KMS-11 (cell line): Measurements from ENCODE around the gene USP37.
"Not testable (repeated sequence)": the region's sequence is repeated elsewhere in the genome, so short reads cannot be mapped to it uniquely, and the experiment has no call there.

ENCODE experiments used
- H2AFZ ChIP-seq: fragments of 200-600 bp; sonication (generic); 2 replicates; pipeline ENCODE4 v1.6.1; 2016; ENCODE audit warnings: antibody characterized with exemption, mixed run types, low read depth
- H3K27ac ChIP-seq: fragments of 200-600 bp; sonication (generic); 2 replicates; pipeline ENCODE4 v1.6.1; 2016; ENCODE audit warnings: mild to moderate bottlenecking, mixed run types
- H3K27me3 ChIP-seq: fragments of 200-600 bp; sonication (generic); 2 replicates; pipeline ENCODE4 v1.6.1; 2017; ENCODE audit warnings: mild to moderate bottlenecking, low read depth, mixed run types, moderate library complexity; ENCODE audit not compliant: insufficient read depth
- H3K36me3 ChIP-seq: fragments of 200-600 bp; sonication (generic); 2 replicates; pipeline ENCODE4 v1.6.1; 2017; ENCODE audit warnings: mild to moderate bottlenecking, mixed run types; ENCODE audit not compliant: insufficient read depth
- H3K4me1 ChIP-seq: fragments of 200-600 bp; sonication (generic); 2 replicates; pipeline ENCODE4 v1.6.1; 2016; ENCODE audit warnings: mild to moderate bottlenecking, low read depth, mixed run types; ENCODE audit not compliant: poor library complexity, severe bottlenecking
- H3K4me2 ChIP-seq: fragments of 200-600 bp; sonication (generic); 2 replicates; pipeline ENCODE4 v1.7.0; 2016; ENCODE audit warnings: mild to moderate bottlenecking, mixed run types
- H3K4me3 ChIP-seq: fragments of 200-600 bp; sonication (generic); IDR thresholded peaks from 2 replicates; pipeline ENCODE4 v1.6.1; 2017; ENCODE audit warnings: low read depth, low read length, mixed read lengths; ENCODE audit not compliant: insufficient read depth
- H3K79me2 ChIP-seq: fragments of 200-600 bp; sonication (generic); 2 replicates; pipeline ENCODE4 v1.6.1; 2016; ENCODE audit warnings: low read depth, mixed run types; ENCODE audit not compliant: insufficient read depth
- H3K9ac ChIP-seq: fragments of 200-600 bp; sonication (generic); 2 replicates; pipeline ENCODE4 v1.6.1; 2016; ENCODE audit warnings: mild to moderate bottlenecking, mixed run types
- H4K20me1 ChIP-seq: fragments of 200-600 bp; sonication (generic); 2 replicates; pipeline ENCODE4 v1.6.1; 2016; ENCODE audit warnings: mild to moderate bottlenecking, mixed run types; ENCODE audit not compliant: insufficient read depth
- TF ChIP-seq, protein P1 (sequence below): fragments of 200-600 bp; sonication (generic); conservative IDR thresholded peaks from 2 replicates; pipeline ENCODE4 v1.6.1; 2017; ENCODE audit warnings: low read depth, mild to moderate bottlenecking, antibody characterized with exemption, low read length, moderate library complexity, mixed read lengths

The USP37 gene

DNA sequence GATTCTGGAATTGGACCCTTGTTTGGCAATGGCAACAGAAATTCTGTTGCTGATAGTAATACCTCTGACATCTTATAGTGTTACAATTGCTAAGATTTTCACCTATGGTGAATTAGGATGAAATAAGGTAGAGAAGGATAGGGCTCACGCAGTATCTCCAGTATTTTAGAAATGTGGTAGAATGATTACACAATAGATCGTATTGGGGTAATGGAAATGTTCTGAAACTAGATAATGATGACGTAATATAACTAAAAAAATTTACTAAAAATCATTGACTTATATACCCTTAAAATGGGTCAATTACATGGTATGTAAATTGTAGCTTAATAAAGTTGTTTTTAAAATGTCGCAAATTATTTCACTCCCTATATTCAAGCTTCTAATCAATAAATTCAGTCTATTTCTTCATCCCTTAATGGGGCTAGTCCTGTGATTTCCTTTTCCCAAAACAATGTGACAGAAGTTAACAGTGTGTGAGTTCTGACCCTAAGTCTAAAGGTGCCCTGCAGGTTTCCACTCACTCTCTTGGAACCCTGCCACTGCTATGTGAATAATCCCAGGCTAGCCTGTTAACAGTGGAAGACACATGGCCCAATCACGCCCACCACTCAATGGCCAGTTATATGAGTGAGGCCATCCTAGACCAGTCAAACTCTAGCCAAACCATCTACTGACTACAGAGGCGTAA, 31.2 kb downstream of the USP37 start:
- no peak overlapping the region for H3K27ac ChIP-seq
- no peak overlapping the region for H2AFZ ChIP-seq
- no peak overlapping the region for H3K9ac ChIP-seq
- H3K36me3 ChIP-seq: no peaks in the 10 kb centered on the region
- H4K20me1 ChIP-seq: no peaks in the 10 kb centered on the region
- no peaks in the 10 kb centered on the region for H3K4me1 ChIP-seq
- no peak overlapping the region for H3K4me2 ChIP-seq
- TF ChIP-seq, protein P1, sequence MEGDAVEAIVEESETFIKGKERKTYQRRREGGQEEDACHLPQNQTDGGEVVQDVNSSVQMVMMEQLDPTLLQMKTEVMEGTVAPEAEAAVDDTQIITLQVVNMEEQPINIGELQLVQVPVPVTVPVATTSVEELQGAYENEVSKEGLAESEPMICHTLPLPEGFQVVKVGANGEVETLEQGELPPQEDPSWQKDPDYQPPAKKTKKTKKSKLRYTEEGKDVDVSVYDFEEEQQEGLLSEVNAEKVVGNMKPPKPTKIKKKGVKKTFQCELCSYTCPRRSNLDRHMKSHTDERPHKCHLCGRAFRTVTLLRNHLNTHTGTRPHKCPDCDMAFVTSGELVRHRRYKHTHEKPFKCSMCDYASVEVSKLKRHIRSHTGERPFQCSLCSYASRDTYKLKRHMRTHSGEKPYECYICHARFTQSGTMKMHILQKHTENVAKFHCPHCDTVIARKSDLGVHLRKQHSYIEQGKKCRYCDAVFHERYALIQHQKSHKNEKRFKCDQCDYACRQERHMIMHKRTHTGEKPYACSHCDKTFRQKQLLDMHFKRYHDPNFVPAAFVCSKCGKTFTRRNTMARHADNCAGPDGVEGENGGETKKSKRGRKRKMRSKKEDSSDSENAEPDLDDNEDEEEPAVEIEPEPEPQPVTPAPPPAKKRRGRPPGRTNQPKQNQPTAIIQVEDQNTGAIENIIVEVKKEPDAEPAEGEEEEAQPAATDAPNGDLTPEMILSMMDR: no peak
- no peaks in the 10 kb centered on the region for H3K27me3 ChIP-seq
- no peaks in the 10 kb centered on the region for H3K79me2 ChIP-seq
- H3K4me3 ChIP-seq: no peak overlapping the region

DNA sequence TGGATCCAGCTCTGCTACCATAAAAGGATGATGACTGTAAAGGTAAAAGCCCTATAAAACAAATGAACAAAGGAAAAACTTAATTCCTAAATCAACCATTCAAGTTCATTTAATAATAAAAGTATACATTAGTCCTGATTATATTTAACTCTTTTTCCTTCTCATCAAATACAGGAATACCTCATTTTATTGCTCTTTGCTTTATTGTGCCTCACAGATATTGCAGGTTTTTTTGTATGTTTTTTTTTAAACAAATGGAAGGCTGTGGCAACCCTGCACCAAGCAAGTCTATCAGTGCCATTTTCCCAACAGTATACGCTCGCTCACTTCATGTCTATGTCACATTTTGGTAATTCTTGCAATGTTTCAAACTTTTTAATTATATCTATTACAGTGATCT, 38.2 kb downstream of the USP37 start:
- Histone ChIP-seq H3K9ac (no peak overlapping the region), H3K4me3 (no peak overlapping the region), H3K79me2 (no peaks in the 10 kb centered on the region), H3K4me2 (no peak overlapping the region), H2AFZ (no peak overlapping the region), H3K36me3 (no peaks in the 10 kb centered on the region; the same call in 1 of the 2 replicates), H4K20me1 (no peaks in the 10 kb centered on the region), H3K4me1 (no peaks in the 10 kb centered on the region), H3K27me3 (no peaks in the 10 kb centered on the region), H3K27ac (no peak overlapping the region)
- TF ChIP-seq, protein P1: no peak

DNA sequence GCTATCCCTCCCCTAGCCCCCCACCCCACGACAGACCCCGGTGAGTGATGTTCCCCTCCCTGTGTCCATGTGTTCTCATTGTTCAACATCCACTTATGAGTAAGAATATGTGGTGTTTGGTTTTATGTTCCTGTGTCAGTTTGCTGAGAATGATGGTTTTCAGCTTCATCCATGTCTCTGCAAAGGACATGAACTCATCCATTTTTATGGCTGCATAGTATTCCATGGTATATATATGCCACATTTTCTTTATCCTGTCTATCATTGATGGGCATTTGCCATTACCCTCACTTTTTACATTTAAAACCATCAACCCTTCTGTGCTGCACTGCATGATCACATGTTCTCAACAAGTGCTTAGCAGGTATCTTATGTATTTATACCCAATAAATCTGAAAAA, 39.7 kb downstream of the USP37 start:
- not testable (repeated sequence) for H3K79me2 ChIP-seq, H3K4me3 ChIP-seq, H3K9ac ChIP-seq, H2AFZ ChIP-seq, H4K20me1 ChIP-seq, H3K27me3 ChIP-seq, H3K4me1 ChIP-seq, H3K27ac ChIP-seq, H3K4me2 ChIP-seq, H3K36me3 ChIP-seq

DNA sequence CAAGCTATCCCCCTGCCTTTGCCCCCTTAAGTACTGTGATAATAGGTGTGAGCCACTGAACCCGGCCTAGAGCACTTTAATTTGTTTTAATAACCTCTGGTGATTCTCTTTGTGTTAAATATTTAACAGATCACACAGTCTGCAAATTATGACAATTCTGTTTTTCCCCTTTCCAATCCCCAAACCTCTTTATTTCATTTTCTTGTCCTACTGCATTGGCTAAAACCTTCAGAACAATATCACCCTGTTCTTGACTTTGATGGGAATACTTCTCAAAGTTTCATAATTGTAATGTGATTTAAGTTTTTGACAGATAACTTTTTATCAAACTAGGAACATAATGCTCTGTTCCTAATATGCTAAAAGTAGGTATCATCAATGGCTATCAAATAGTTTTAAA, 44.5 kb downstream of the USP37 start:
- Histone ChIP-seq H3K4me3 (no peak overlapping the region), H3K27ac (no peak overlapping the region), H3K27me3 (no peaks in the 10 kb centered on the region), H3K79me2 (no peaks in the 10 kb centered on the region), H3K4me1 (peaks cover 25% of the 10 kb centered on the region), H2AFZ (no peak overlapping the region), H3K4me2 (no peak overlapping the region), H3K9ac (no peak overlapping the region), H4K20me1 (no peaks in the 10 kb centered on the region), H3K36me3 (peaks cover 3% of the 10 kb centered on the region; the same call in 1 of the 2 replicates)
- TF ChIP-seq, protein P1: no peak

DNA sequence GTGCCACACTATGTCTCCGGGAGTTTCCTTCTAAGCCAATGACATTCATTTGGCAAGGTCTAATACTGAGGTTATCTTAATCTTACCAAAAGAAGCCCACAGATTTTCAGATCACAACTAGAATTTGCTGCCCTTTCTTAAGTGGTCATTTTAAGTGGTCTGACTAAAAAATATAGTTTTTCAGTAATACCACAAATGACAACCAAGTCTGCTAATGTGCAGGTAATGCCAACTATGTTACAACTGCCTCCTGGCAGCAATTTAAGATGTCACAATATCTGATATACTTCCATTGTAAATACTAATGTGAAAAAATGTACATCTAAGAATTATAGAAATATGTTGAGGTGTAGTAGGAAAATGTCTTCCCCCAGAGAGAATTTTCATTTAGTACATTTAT, 49.3 kb downstream of the USP37 start:
- no peaks in the 10 kb centered on the region for H3K27me3 ChIP-seq
- H4K20me1 ChIP-seq: no peaks in the 10 kb centered on the region
- H3K4me1 ChIP-seq: peaks cover 58% of the 10 kb centered on the region
- no peak overlapping the region for H3K9ac ChIP-seq
- H3K27ac ChIP-seq: peak overlapping the region; percentile 49
- no peak overlapping the region for H3K4me3 ChIP-seq
- H2AFZ ChIP-seq: no peak overlapping the region
- peaks cover 11% of the 10 kb centered on the region; the same call in 1 of the 2 replicates for H3K79me2 ChIP-seq
- H3K4me2 ChIP-seq: peak overlapping the region; percentile 50
- TF ChIP-seq, protein P1: no peak
- no peaks in the 10 kb centered on the region for H3K36me3 ChIP-seq
